Vagina (tissue), 2 donors: Measurements from ENCODE around the gene UGGT1. TPM values are rescaled to one million over a fixed set of nuclear protein-coding genes. Genes with fewer than 3 reads are reported as not detected.

ENCODE experiments used
- DNase-seq, 2 donors: peaks; one replicate each; pipeline ENCODE4 v3.0.0-alpha.2; 2017; ENCODE audit errors: extremely low spot score in 2 of 2
- H3K27ac ChIP-seq: fragments of 200-600 bp; sonication (generic); one replicate; pipeline ENCODE4 v1.5.1; 2019
- H3K27me3 ChIP-seq: fragments of 200-600 bp; sonication (generic); one replicate; pipeline ENCODE4 v1.5.1; 2019
- H3K36me3 ChIP-seq, 2 donors: fragments of 200-600 bp; sonication (generic); one replicate each; pipeline ENCODE4 v1.5.1; 2017 to 2019
- H3K4me1 ChIP-seq: fragments of 200-600 bp; sonication (generic); one replicate; pipeline ENCODE4 v1.5.1; 2019
- H3K4me3 ChIP-seq, 2 donors: fragments of 200-600 bp; sonication (generic); 1 replicate in 1 of 2; 2 replicates in 1 of 2; pipeline ENCODE4 v1.5.1; 2016 to 2019
- H3K9me3 ChIP-seq: fragments of 200-600 bp; sonication (generic); one replicate; pipeline ENCODE4 v1.5.1; 2019
- CTCF ChIP-seq, 3 experiments: fragments of 450-650 bp in 2 of 3; fragments of 200-600 bp in 1 of 3; sonication (generic) in 1 of 3; IDR thresholded peaks; one replicate each; pipeline ENCODE4 v1.5.1; 2017 to 2019; ENCODE audit warnings: antibody characterized with exemption in 3 of 3, mild to moderate bottlenecking in 2 of 3, moderate library complexity in 2 of 3
- POLR2A ChIP-seq, 2 donors: fragments of 450-650 bp; IDR thresholded peaks; one replicate each; pipeline ENCODE4 v1.6.1; 2017; ENCODE audit warnings: antibody characterized with exemption in 2 of 2, mild to moderate bottlenecking in 2 of 2, moderate library complexity in 2 of 2
- POLR2AphosphoS5 ChIP-seq, 2 donors: sonication (generic); formaldehyde crosslinking; IDR thresholded peaks; one replicate each; pipeline ENCODE4 v1.9.0; 2017; ENCODE audit warnings: antibody characterized with exemption in 2 of 2, mild to moderate bottlenecking in 2 of 2, low read depth in 1 of 2; ENCODE audit not compliant: insufficient read depth in 1 of 2
- intact Hi-C: fragments of 100-400 bp; cut with DNase I; formaldehyde crosslinking; loops from one replicate; pipeline ENCODE4 v1.15.1; 2023
- total RNA-seq: library from RNA; depleted of rRNA; stranded (reverse); fragments of >200 nt; gene quantifications from one replicate; pipeline ENCODE4 v1.2.3, GENCODE V29; 2016

UGGT1 gene
- total RNA-seq, 1 donor from 2014 or later = 40.5 TPM

- H3K4me3 ChIP-seq = no peak overlapping the region
- DNase-seq = no peak
- H3K36me3 ChIP-seq = no peaks in the 10 kb centered on the region
- TF ChIP-seq CTCF (IDR thresholded peaks at IDR 0.05) (no peak), POLR2A (IDR thresholded peaks at IDR 0.05) (no peak), POLR2AphosphoS5 (IDR thresholded peaks at IDR 0.05; ENCODE audit: insufficient read depth in 1 of 2, low read depth in 1 of 2) (no peak)
- no peaks in the 10 kb centered on the region for H3K4me1 ChIP-seq
- no peaks in the 10 kb centered on the region for H3K9me3 ChIP-seq
- H3K27me3 ChIP-seq = no peaks in the 10 kb centered on the region
- H3K27ac ChIP-seq = no peak overlapping the region
- intact Hi-C loops = no loop called here
Measured at GRCh38 chr2:128197059-128197458, 106.1 kb downstream of the UGGT1 start.

- no peak for TF ChIP-seq CTCF (IDR thresholded peaks at IDR 0.05)
- no peak for TF ChIP-seq POLR2AphosphoS5 (IDR thresholded peaks at IDR 0.05; ENCODE audit: insufficient read depth in 1 of 2, low read depth in 1 of 2)
- TF ChIP-seq POLR2A (IDR thresholded peaks at IDR 0.05) = no peak
- Histone ChIP-seq H3K9me3 (no peaks in the 10 kb centered on the region), H3K36me3 (no peaks in the 10 kb centered on the region), H3K4me3 (no peak overlapping the region), H3K27ac (no peak overlapping the region), H3K27me3 (no peaks in the 10 kb centered on the region), H3K4me1 (no peaks in the 10 kb centered on the region)
- intact Hi-C loops = no loop called here
- no peak for DNase-seq
Measured at GRCh38 chr2:128198656-128199055, 107.7 kb downstream of the UGGT1 start.

- Histone ChIP-seq H3K27ac (no peak overlapping the region), H3K4me1 (no peaks in the 10 kb centered on the region), H3K27me3 (no peaks in the 10 kb centered on the region), H3K4me3 (no peak overlapping the region), H3K9me3 (no peaks in the 10 kb centered on the region), H3K36me3 (no peaks in the 10 kb centered on the region)
- DNase-seq = no peak
- TF ChIP-seq POLR2AphosphoS5 (IDR thresholded peaks at IDR 0.05; ENCODE audit: insufficient read depth in 1 of 2, low read depth in 1 of 2) (no peak), CTCF (IDR thresholded peaks at IDR 0.05) (no peak), POLR2A (IDR thresholded peaks at IDR 0.05) (no peak)
- intact Hi-C loops = no loop called here
Measured at GRCh38 chr2:128199141-128199540, 108.1 kb downstream of the UGGT1 start.

- no peak for TF ChIP-seq POLR2AphosphoS5 (IDR thresholded peaks at IDR 0.05; ENCODE audit: insufficient read depth in 1 of 2, low read depth in 1 of 2)
- TF ChIP-seq POLR2A (IDR thresholded peaks at IDR 0.05) = no peak
- TF ChIP-seq CTCF (IDR thresholded peaks at IDR 0.05) = no peak
- H3K4me1 ChIP-seq = no peaks in the 10 kb centered on the region
- H3K4me3 ChIP-seq = no peak overlapping the region
- H3K27me3 ChIP-seq = no peaks in the 10 kb centered on the region
- no peak for DNase-seq
- intact Hi-C loops = no loop called here
- H3K36me3 ChIP-seq = no peaks in the 10 kb centered on the region
- no peak overlapping the region for H3K27ac ChIP-seq
- no peaks in the 10 kb centered on the region for H3K9me3 ChIP-seq
Measured at GRCh38 chr2:128202791-128203190, 111.8 kb downstream of the UGGT1 start.

- H3K9me3 ChIP-seq = no peaks in the 10 kb centered on the region
- intact Hi-C loops = no loop called here
- no peak overlapping the region for H3K4me3 ChIP-seq
- no peak for DNase-seq
- TF ChIP-seq CTCF (IDR thresholded peaks at IDR 0.05) = no peak
- H3K27ac ChIP-seq = no peak overlapping the region
- H3K4me1 ChIP-seq = no peaks in the 10 kb centered on the region
- no peaks in the 10 kb centered on the region for H3K27me3 ChIP-seq
- no peaks in the 10 kb centered on the region for H3K36me3 ChIP-seq
Measured at GRCh38 chr2:128206245-128206644, 115.2 kb downstream of the UGGT1 start.
